Measurements from ENCODE around the gene TPH1.

The TPH1 gene

GRCh38 chr11:18012122-18012905 is 33.8 kb downstream of the TPH1 start:
- TF ChIP-seq GATA3 (IDR thresholded peaks at IDR 0.05; ENCODE audit: low read depth, low read length) (no peak), GATA2 (IDR thresholded peaks at IDR 0.05; ENCODE audit: low read depth, low read length) (no peak)

GRCh38 chr11:18011633-18012032 is 34.4 kb downstream of the TPH1 start:
- no peak for TF ChIP-seq GATA2 (IDR thresholded peaks at IDR 0.05; ENCODE audit: low read depth, low read length)
- TF ChIP-seq GATA3 (IDR thresholded peaks at IDR 0.05; ENCODE audit: low read depth, low read length): no peak

GRCh38 chr11:18010977-18011586 is 35.0 kb downstream of the TPH1 start:
- no peak for TF ChIP-seq GATA2 (IDR thresholded peaks at IDR 0.05; ENCODE audit: low read depth, low read length)
- no peak for TF ChIP-seq GATA3 (IDR thresholded peaks at IDR 0.05; ENCODE audit: low read depth, low read length)

GRCh38 chr11:18010121-18010670 is 35.9 kb downstream of the TPH1 start:
- TF ChIP-seq GATA2 (IDR thresholded peaks at IDR 0.05; ENCODE audit: low read depth, low read length): no peak
- no peak for TF ChIP-seq GATA3 (IDR thresholded peaks at IDR 0.05; ENCODE audit: low read depth, low read length)

- no peak for TF ChIP-seq GATA2 (IDR thresholded peaks at IDR 0.05; ENCODE audit: low read depth, low read length)
- TF ChIP-seq GATA3 (IDR thresholded peaks at IDR 0.05; ENCODE audit: low read depth, low read length): no peak
These were observed 40.5 kb downstream of the TPH1 start for GRCh38 chr11:18005376-18006129.

- TF ChIP-seq GATA2 (IDR thresholded peaks at IDR 0.05; ENCODE audit: low read depth, low read length): no peak
- TF ChIP-seq GATA3 (IDR thresholded peaks at IDR 0.05; ENCODE audit: low read depth, low read length): no peak
These were observed 44.9 kb downstream of the TPH1 start for GRCh38 chr11:18001191-18001590.

- no peak for TF ChIP-seq GATA3 (IDR thresholded peaks at IDR 0.05; ENCODE audit: low read depth, low read length)
- TF ChIP-seq GATA2 (IDR thresholded peaks at IDR 0.05; ENCODE audit: low read depth, low read length): no peak
These were observed 45.3 kb downstream of the TPH1 start for GRCh38 chr11:18000760-18001159.

Measured in SH-SY5Y (cell line).